ENCODE data around the gene ST3GAL4.
"Not testable (repeated sequence)": the region's sequence is repeated elsewhere in the genome, so short reads cannot be mapped to it uniquely, and the experiment has no call there.

Gene ST3GAL4

GRCh38 chr11:126384449-126385070, 29.1 kb downstream of the ST3GAL4 start:
- no peak for DNase-seq (ENCODE audit: low read depth)

GRCh38 chr11:126385991-126386728, 30.7 kb downstream of the ST3GAL4 start:
- no peak for DNase-seq (ENCODE audit: low read depth)

- DNase-seq (ENCODE audit: low read depth) = not testable (repeated sequence)
Observed at GRCh38 chr11:126386729-126387071, 31.2 kb downstream of the ST3GAL4 start.

GRCh38 chr11:126387857-126388256, 32.4 kb downstream of the ST3GAL4 start:
- no peak for DNase-seq (ENCODE audit: low read depth)

- no peak for DNase-seq (ENCODE audit: low read depth)
Observed at GRCh38 chr11:126390272-126390867, 34.9 kb downstream of the ST3GAL4 start.

GRCh38 chr11:126391286-126391954, 35.9 kb downstream of the ST3GAL4 start:
- no peak for DNase-seq (ENCODE audit: low read depth)

- DNase-seq (ENCODE audit: low read depth) = no peak
Observed at GRCh38 chr11:126391970-126392632, 36.6 kb downstream of the ST3GAL4 start.

GRCh38 chr11:126392633-126393013, 37.1 kb downstream of the ST3GAL4 start:
- DNase-seq (ENCODE audit: low read depth) = no peak

GRCh38 chr11:126393143-126393542, 37.7 kb downstream of the ST3GAL4 start:
- no peak for DNase-seq (ENCODE audit: low read depth)

GRCh38 chr11:126394036-126394435, 38.5 kb downstream of the ST3GAL4 start:
- no peak for DNase-seq (ENCODE audit: low read depth)

- DNase-seq (ENCODE audit: low read depth) = not testable (repeated sequence)
Observed at GRCh38 chr11:126394634-126395072, 39.2 kb downstream of the ST3GAL4 start.

- DNase-seq (ENCODE audit: low read depth) = not testable (repeated sequence)
Observed at GRCh38 chr11:126395784-126396183, 40.3 kb downstream of the ST3GAL4 start.

GRCh38 chr11:126396266-126396665, 40.8 kb downstream of the ST3GAL4 start:
- DNase-seq (ENCODE audit: low read depth) = not testable (repeated sequence)

GRCh38 chr11:126396965-126397364, 41.5 kb downstream of the ST3GAL4 start:
- no peak for DNase-seq (ENCODE audit: low read depth)

GRCh38 chr11:126398296-126398695, 42.8 kb downstream of the ST3GAL4 start:
- DNase-seq (ENCODE audit: low read depth) = no peak

GRCh38 chr11:126398721-126399120, 43.2 kb downstream of the ST3GAL4 start:
- DNase-seq (ENCODE audit: low read depth) = no peak

- DNase-seq (ENCODE audit: low read depth) = no peak
Observed at GRCh38 chr11:126400019-126400418, 44.5 kb downstream of the ST3GAL4 start.

- DNase-seq (ENCODE audit: low read depth) = no peak
Observed at GRCh38 chr11:126400479-126400878, 45.0 kb downstream of the ST3GAL4 start.

- no peak for DNase-seq (ENCODE audit: low read depth)
Observed at GRCh38 chr11:126403022-126403581, 47.6 kb downstream of the ST3GAL4 start.

- no peak for DNase-seq (ENCODE audit: low read depth)
Observed at GRCh38 chr11:126403658-126404057, 48.2 kb downstream of the ST3GAL4 start.

- no peak for DNase-seq (ENCODE audit: low read depth)
Observed at GRCh38 chr11:126404367-126404766, 48.9 kb downstream of the ST3GAL4 start.

GRCh38 chr11:126405374-126405773, 49.9 kb downstream of the ST3GAL4 start:
- DNase-seq (ENCODE audit: low read depth) = no peak

Measured in T follicular helper cell (primary cell).